Cardiac fibroblast (primary cell): Measurements from ENCODE around the gene RTL3.
A peak's percentile ranks its signal among the peaks of the same experiment; 100 is the strongest.
"Not testable (repeated sequence)": the region's sequence is repeated elsewhere in the genome, so short reads cannot be mapped to it uniquely, and the experiment has no call there.

Experiments used
- DNase-seq, 2 donors: peaks; one replicate each; pipeline versions ENCODE4 v3.0.0 to v3.0.0-alpha.2; 2010; ENCODE audit warnings: low read depth in 2 of 2
- H3K4me3 ChIP-seq, 2 donors: replicated peaks in 1 of 2; 1 replicate in 1 of 2; 2 replicates in 1 of 2; pipeline ENCODE4 v1.5.1; 2011; ENCODE audit warnings: low read depth in 2 of 2, low read length in 2 of 2, mild to moderate bottlenecking in 2 of 2, moderate library complexity in 1 of 2
- CTCF ChIP-seq: IDR thresholded peaks from one replicate; pipeline ENCODE4 v1.5.1; 2011; ENCODE audit warnings: low read depth, mild to moderate bottlenecking, low read length, inconsistent platforms

RTL3 gene

DNA sequence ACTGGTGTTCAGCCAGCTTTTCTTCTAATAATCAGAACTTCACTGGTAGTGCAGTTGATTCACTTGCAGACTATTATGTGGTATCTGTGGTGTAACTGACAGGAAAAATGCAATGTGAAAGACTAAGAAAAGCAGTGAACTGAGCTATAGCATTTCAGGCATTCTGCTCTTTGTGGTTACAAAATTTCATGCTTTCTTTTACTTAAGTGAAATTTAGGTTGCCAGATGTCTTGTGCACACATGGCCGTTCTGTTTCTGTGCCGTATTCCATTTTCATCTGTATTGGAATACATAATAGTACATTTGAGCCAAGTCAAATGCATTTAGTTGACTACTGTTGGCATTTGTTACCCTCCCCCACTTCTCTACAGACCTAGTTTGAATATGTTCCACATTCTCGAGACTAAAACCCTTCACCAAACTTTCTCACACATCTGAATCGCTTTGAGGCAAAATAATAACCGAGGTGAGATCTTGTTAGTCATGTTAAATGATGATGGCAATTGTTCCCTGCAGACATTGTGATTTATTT lies 8.2 kb downstream of the RTL3 start:
- no peak for TF ChIP-seq CTCF
- peak; percentile 51 to 54 for DNase-seq
- no peak overlapping the region for H3K4me3 ChIP-seq

DNA sequence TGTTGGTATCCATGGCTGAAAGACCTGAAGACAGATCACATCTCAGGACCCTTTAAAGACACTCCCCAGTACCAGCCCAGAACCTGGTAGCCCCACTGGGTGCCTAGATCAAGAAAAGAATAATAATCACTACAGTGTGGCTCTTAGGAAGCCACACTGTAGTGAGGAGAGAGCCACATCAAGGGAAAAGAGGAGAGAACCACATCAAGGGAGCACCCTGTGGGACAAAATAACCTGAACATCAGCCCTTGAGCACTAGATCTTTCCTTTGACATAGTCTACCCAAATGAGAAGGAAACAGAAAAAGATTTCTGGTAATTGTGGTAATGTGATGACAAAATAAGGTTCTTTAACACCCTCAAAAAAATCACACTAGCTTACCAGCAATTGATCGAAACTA lies 15.3 kb downstream of the RTL3 start:
- DNase-seq, result no peak
- no peak for TF ChIP-seq CTCF
- H3K4me3 ChIP-seq, result no peak overlapping the region

GRCh38 chrX:78643096-78643495 lies 16.0 kb downstream of the RTL3 start:
- DNase-seq, result peak in 1 of 2 donors; percentile 20
- TF ChIP-seq CTCF, result no peak
- no peak overlapping the region for H3K4me3 ChIP-seq

DNA sequence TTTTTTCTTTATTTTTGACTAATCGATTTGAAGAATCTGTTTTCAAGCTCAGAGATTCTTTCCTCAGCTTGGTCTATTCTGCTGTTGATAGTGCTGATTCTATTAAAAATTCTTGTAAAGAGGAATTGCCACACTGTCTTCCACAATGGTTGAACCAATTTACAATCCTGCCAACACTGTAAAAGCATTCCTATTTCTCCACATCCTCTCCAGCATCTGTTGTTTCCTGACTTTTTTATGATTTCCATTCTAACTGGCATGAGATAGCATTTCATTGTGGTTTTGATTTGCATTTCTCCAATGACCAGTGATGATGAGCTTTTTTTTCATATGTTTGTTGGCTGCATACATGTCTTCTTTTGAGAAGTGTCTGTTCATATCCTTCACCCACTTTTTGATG lies 23.0 kb downstream of the RTL3 start:
- H3K4me3 ChIP-seq, DNase-seq: not testable (repeated sequence)

DNA sequence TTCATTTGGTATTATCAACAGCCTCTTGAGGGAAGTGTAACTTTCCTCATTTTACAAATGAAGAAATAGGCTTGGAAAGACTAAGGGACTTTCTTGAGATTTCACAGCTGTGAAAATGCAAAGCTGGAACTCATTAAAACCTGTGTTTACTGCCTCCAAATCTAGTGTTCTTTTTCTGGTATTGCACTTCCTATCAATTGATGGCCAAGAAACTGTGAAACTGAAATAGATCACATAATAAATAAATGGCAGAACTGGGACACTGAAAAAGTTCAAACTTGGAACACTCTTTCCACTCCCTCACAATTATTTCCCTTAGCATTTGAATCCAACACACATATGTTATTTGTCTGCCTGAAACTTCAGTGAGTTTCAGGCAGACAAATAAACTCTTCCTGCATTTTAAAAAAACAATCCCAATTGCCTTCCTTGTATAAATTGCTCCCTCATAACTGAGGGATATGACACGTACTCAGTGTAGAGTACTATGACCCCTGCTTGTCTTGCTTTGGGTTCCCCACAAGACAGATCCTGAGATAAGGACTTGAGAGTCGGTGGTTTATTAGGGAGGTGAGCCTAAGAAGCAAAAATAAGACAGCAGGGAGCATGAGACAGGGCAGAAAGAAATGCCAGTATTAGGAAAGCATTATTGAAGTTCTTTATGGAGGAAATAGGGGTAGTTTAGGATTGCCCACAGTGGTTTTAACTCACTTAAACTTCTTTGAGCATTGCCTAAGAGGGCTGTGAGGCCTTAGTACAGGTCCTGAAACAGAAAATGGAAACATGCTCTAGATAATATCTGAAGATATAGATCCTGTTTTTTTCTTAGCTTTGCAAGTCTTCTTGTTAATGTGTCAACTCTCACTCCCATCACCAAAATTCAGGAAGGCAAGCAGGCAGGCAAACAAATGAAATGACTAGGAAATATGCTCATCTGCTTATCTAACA lies 33.9 kb downstream of the RTL3 start:
- no peak for TF ChIP-seq CTCF
- peak in 1 of 2 donors; percentile 0 for DNase-seq
- no peak overlapping the region for H3K4me3 ChIP-seq

GRCh38 chrX:78624426-78624825 lies 34.7 kb downstream of the RTL3 start:
- no peak for TF ChIP-seq CTCF
- H3K4me3 ChIP-seq, result no peak overlapping the region
- DNase-seq, result no peak

GRCh38 chrX:78622831-78623230 lies 36.3 kb downstream of the RTL3 start:
- TF ChIP-seq CTCF, result no peak
- DNase-seq, result no peak
- no peak overlapping the region for H3K4me3 ChIP-seq
